ENCODE data around the gene ADAMTS2.

GRCh38 chr5:179162351-179163235 is 182.7 kb downstream of the ADAMTS2 start:
- TF ChIP-seq, protein P1, sequence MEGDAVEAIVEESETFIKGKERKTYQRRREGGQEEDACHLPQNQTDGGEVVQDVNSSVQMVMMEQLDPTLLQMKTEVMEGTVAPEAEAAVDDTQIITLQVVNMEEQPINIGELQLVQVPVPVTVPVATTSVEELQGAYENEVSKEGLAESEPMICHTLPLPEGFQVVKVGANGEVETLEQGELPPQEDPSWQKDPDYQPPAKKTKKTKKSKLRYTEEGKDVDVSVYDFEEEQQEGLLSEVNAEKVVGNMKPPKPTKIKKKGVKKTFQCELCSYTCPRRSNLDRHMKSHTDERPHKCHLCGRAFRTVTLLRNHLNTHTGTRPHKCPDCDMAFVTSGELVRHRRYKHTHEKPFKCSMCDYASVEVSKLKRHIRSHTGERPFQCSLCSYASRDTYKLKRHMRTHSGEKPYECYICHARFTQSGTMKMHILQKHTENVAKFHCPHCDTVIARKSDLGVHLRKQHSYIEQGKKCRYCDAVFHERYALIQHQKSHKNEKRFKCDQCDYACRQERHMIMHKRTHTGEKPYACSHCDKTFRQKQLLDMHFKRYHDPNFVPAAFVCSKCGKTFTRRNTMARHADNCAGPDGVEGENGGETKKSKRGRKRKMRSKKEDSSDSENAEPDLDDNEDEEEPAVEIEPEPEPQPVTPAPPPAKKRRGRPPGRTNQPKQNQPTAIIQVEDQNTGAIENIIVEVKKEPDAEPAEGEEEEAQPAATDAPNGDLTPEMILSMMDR (IDR thresholded peaks at IDR 0.05), result no peak
- TF ChIP-seq EZH2 (IDR thresholded peaks at IDR 0.05) (no peak), EZH2phosphoT487 (IDR thresholded peaks at IDR 0.05) (no peak)

All from neural progenitor cell (in vitro differentiated cells).